Stomach (tissue), 9 donors: ENCODE measurements around the gene ATG5. TPM values are rescaled to one million over a fixed set of nuclear protein-coding genes. Genes with fewer than 3 reads are reported as not detected.

Experiments used
- DNase-seq, 2 donors: peaks; one replicate each; pipeline versions ENCODE4 v3.0.0 to v3.0.0-alpha.2; 2013 to 2019
- H3K27ac ChIP-seq, 5 donors: fragments of 200-600 bp in 4 of 5; sonication (generic) in 4 of 5; one replicate each; pipeline ENCODE4 v1.5.1; 2013 to 2019; ENCODE audit warnings: mild to moderate bottlenecking in 1 of 5, moderate library complexity in 1 of 5
- H3K27me3 ChIP-seq, 3 donors: fragments of 200-600 bp; sonication (generic); one replicate each; pipeline ENCODE4 v1.5.1; 2017 to 2019; ENCODE audit warnings: mixed run types in 1 of 3
- H3K36me3 ChIP-seq, 4 donors: fragments of 200-600 bp; sonication (generic); 1 replicate in 3 of 4; 2 replicates in 1 of 4; pipeline ENCODE4 v1.5.1; 2016 to 2019
- H3K4me1 ChIP-seq, 4 donors: fragments of 200-600 bp; sonication (generic); one replicate each; pipeline ENCODE4 v1.5.1; 2016 to 2019
- H3K4me3 ChIP-seq, 4 donors: fragments of 200-600 bp; sonication (generic) in 3 of 4; one replicate each; pipeline ENCODE4 v1.5.1; 2016 to 2019; ENCODE audit warnings: mild to moderate bottlenecking in 1 of 4
- H3K9me3 ChIP-seq, 4 donors: fragments of 200-600 bp; sonication (generic); one replicate each; pipeline ENCODE4 v1.5.1; 2016 to 2019
- CTCF ChIP-seq, 7 experiments: fragments of 450-650 bp in 4 of 7; fragments of 200-600 bp in 3 of 7; sonication (generic) in 3 of 7; IDR thresholded peaks; one replicate each; pipeline ENCODE4 v1.5.1; 2016 to 2019; ENCODE audit warnings: antibody characterized with exemption in 7 of 7, control low read depth in 2 of 7, mild to moderate bottlenecking in 1 of 7
- EP300 ChIP-seq: sonication (generic); formaldehyde crosslinking; IDR thresholded peaks from one replicate; pipeline ENCODE4 v1.6.1; 2017; ENCODE audit warnings: antibody characterized with exemption
- POLR2A ChIP-seq, 4 donors: fragments of 450-650 bp; IDR thresholded peaks; one replicate each; pipeline ENCODE4 v1.6.1; 2016; ENCODE audit warnings: antibody characterized with exemption in 4 of 4, control low read depth in 2 of 4, mild to moderate bottlenecking in 1 of 4, moderate library complexity in 1 of 4
- POLR2AphosphoS5 ChIP-seq, 3 donors: sonication (generic); formaldehyde crosslinking; IDR thresholded peaks; one replicate each; pipeline ENCODE4 v1.6.1; 2016; ENCODE audit warnings: antibody characterized with exemption in 3 of 3
- WGBS, 5 donors: extraction: QIAGEN DNeasy Blood & Tissue Kit in 3 of 5; methylation state at CpG; one replicate each; pipeline versions ENCODE4 v1.1.5 to v1.1.7; 2013 to 2018; 5-methylcytosine and 5-hydroxymethylcytosine counted together
- intact Hi-C: fragments of 100-400 bp; cut with DNase I; formaldehyde crosslinking; loops from one replicate; pipeline ENCODE4 v1.15.1; 2023; ENCODE audit warnings: low total_unique reads
- polyA plus RNA-seq, 3 donors: library from polyadenylated mRNA; stranded (reverse); fragments of 200-250 nt; gene quantifications; one replicate each; pipeline ENCODE4 v1.2.3, GENCODE V29; 2013
- total RNA-seq, 5 donors: library from RNA; depleted of rRNA; stranded (reverse); fragments of >200 nt; gene quantifications; one replicate each; pipeline versions ENCODE4 v1.1.0 to v1.2.3, GENCODE V29; 2014 to 2016
- donor health status: healthy with polysubstance abuse.
- donor health status: Bipolar disorder and iron deficiency.
- donor health status: healthy.

Gene ATG5
- total and polyA plus RNA-seq, 8 donors: 12.8 to 89.4 (median 25.5) TPM

- Histone ChIP-seq H3K4me1 (no peaks in the 10 kb centered on the region), H3K9me3 (no peaks in the 10 kb centered on the region), H3K27me3 (no peaks in the 10 kb centered on the region), H3K36me3 (no peaks in the 10 kb centered on the region), H3K27ac (no peak overlapping the region), H3K4me3 (no peak overlapping the region)
- intact Hi-C loops: no loop called here
- TF ChIP-seq POLR2AphosphoS5 (IDR thresholded peaks at IDR 0.05): no peak
- no peak for TF ChIP-seq CTCF (IDR thresholded peaks at IDR 0.05)
- 84 to 91% (median 86%) methylated on average over 2 of the region's 2 CpGs for WGBS, 5 donors
- no peak for DNase-seq
Observed at GRCh38 chr6:106173124-106173879, 152.3 kb downstream of the ATG5 start.

DNA sequence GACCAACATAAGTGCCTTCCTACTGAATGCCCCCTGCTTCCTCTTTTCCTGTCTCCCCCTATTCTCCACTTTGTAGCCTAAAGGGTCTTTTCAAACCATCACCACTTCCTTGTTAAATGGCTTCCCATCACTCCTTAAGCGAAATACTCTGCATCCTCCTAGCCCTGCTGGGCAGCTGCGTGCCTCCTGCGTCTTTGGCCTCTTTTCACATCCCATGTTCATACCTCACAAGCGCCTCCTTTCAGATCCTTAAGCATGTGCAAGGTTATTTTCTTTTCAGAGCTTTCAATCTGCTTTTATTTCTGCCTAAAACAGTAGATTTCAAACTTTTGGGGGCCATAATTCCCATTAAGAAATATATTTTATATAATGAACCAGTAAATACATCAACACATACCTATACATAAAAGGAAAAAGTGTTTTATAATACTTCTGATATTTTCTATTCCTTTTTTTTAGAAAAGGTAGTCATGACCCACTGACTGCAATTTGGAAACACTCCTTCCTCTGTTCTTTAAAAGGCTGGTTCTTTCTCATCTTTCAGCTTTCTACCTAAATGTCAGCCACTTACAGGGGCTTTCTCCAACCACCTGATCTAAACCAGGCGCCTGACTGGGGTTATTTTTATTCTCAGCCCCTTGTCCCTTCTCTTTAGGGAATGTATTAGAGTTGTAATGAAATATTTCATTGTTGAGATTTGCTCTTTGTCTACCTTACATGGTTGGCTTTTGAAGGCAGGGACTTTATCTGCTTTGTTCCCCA lies 155.3 kb downstream of the ATG5 start:
- no peaks in the 10 kb centered on the region for H3K36me3 ChIP-seq
- no peaks in the 10 kb centered on the region for H3K9me3 ChIP-seq
- intact Hi-C loops: no loop called here
- H3K27me3 ChIP-seq: no peaks in the 10 kb centered on the region
- H3K4me3 ChIP-seq: no peak overlapping the region
- TF ChIP-seq CTCF (IDR thresholded peaks at IDR 0.05): no peak
- TF ChIP-seq POLR2AphosphoS5 (IDR thresholded peaks at IDR 0.05): no peak
- TF ChIP-seq POLR2A (IDR thresholded peaks at IDR 0.05): no peak
- TF ChIP-seq EP300: no peak
- WGBS, 5 donors: 89 to 96% (median 93%) methylated on average over 5 of the region's 5 CpGs
- no peak overlapping the region for H3K27ac ChIP-seq
- no peaks in the 10 kb centered on the region for H3K4me1 ChIP-seq
- no peak for DNase-seq

DNA sequence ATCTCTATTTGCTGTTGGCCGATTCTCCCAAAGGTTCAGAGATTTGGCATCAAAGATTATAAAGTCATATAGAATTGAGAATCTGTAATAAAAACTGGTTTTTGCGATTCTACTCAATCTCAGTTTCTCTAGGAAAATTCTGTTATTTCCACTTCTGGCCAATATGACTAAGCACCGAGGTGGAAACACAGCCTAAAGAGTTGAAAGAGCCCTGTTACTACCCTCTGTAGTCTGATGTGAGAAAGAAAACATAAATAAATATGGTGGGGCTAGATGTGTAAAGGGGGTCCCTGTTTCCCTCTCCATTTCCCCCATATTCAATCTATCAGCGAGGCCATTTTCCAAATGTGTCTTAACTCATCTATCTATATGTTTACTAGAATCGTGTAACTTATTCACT lies 156.0 kb downstream of the ATG5 start:
- intact Hi-C loops: no loop called here

More for the DNA sequence above, 156.0 kb downstream of the ATG5 start:
- Histone ChIP-seq H3K4me1 (no peaks in the 10 kb centered on the region), H3K36me3 (no peaks in the 10 kb centered on the region), H3K27me3 (no peaks in the 10 kb centered on the region), H3K9me3 (no peaks in the 10 kb centered on the region), H3K4me3 (no peak overlapping the region), H3K27ac (no peak overlapping the region)
- DNase-seq: no peak
- WGBS, 5 donors: 88 to 93% (median 90%) methylated on average over 5 of the region's 5 CpGs
- TF ChIP-seq POLR2A (IDR thresholded peaks at IDR 0.05) (no peak), POLR2AphosphoS5 (IDR thresholded peaks at IDR 0.05) (no peak), EP300 (no peak), CTCF (IDR thresholded peaks at IDR 0.05) (no peak)
